Measurements from ENCODE around the gene SUGCT.

GRCh38 chr7:40772096-40772495 lies 637.3 kb downstream of the SUGCT start:
- TF ChIP-seq, protein P1, sequence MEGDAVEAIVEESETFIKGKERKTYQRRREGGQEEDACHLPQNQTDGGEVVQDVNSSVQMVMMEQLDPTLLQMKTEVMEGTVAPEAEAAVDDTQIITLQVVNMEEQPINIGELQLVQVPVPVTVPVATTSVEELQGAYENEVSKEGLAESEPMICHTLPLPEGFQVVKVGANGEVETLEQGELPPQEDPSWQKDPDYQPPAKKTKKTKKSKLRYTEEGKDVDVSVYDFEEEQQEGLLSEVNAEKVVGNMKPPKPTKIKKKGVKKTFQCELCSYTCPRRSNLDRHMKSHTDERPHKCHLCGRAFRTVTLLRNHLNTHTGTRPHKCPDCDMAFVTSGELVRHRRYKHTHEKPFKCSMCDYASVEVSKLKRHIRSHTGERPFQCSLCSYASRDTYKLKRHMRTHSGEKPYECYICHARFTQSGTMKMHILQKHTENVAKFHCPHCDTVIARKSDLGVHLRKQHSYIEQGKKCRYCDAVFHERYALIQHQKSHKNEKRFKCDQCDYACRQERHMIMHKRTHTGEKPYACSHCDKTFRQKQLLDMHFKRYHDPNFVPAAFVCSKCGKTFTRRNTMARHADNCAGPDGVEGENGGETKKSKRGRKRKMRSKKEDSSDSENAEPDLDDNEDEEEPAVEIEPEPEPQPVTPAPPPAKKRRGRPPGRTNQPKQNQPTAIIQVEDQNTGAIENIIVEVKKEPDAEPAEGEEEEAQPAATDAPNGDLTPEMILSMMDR (IDR thresholded peaks at IDR 0.05), result no peak
- TF ChIP-seq POLR2A (IDR thresholded peaks at IDR 0.05), result no peak
